Measurements from ENCODE around the gene NCOA5.
"Not testable (repeated sequence)": the region's sequence is repeated elsewhere in the genome, so short reads cannot be mapped to it uniquely, and the experiment has no call there.

NCOA5 gene

DNA sequence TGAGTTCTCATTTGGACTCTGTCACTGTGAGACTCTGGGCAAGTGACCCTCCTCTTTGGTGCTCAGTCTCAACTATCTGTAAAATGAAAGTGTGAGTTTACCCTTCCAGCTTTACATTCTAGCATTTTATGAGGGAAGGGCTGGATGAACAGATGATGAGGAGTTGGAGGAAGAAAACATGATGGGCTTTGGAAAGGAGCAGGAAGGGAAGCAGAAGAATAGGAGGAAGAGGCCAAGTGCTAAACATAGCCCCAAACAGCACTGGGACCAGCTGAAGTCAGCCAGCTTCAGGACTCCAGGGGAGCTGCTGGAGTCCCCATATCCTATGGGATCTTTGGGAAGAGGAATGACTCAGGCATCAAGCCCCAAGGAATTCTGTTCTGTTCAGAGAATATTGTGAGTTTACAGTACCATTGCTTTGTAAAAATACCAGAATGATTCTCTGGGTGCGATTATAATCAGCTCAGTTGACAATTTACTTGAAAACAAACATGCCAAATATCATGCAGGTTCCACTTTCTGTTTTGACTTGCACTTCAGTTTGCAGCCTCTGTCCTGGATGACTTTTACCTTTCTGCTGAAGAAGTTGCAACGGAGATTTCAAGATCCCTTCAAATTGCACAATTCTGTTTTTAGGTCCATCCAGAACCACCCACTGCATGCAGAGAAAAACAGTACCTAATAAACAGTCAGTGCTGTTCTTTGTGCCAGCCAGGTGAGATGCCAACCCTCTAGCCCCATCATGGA lies 31.6 kb upstream of the NCOA5 start:
- DNase-seq (ENCODE audit: low read depth in 1 of 2, low spot score in 1 of 2), result no peak

DNA sequence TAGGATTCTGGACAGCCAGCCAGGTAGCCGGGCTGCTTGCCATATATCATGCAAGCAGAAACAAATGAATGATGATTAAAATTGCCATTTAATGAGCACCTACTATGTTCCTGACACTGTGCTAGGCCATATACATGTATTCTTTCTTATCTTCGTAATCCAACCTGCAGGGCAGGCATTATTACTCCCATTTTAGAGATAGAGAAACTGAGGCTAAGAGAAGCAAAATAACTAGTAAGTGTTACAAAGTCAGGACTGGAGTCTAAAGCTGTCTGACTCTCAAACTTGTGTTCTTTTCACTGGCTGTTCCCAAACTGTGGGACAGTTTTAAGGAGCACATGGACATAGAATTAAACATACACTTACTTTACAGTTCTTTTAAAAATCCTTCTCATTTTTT lies 30.4 kb upstream of the NCOA5 start:
- DNase-seq (ENCODE audit: low read depth in 1 of 2, low spot score in 1 of 2), result no peak

DNA sequence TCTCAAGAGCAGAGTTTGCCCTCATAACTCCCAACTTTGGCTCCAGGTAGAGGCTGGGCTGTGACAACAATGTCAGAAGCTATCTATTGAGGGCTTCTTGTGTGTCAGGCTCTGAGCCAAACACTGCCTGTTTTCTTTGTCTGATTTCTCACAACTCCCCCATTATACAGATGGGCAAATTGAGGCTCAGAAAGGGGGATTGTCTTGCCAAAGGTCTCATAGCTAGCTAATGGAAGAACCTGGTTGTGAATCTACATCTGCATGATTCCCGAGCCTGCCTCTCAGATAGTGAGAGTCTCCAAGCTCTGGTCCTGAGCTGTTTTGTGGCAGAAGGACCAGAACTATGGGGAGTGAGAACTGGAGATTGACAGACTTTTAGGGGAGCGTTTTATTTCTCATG lies 29.8 kb upstream of the NCOA5 start:
- DNase-seq (ENCODE audit: low read depth in 1 of 2, low spot score in 1 of 2), result no peak

DNA sequence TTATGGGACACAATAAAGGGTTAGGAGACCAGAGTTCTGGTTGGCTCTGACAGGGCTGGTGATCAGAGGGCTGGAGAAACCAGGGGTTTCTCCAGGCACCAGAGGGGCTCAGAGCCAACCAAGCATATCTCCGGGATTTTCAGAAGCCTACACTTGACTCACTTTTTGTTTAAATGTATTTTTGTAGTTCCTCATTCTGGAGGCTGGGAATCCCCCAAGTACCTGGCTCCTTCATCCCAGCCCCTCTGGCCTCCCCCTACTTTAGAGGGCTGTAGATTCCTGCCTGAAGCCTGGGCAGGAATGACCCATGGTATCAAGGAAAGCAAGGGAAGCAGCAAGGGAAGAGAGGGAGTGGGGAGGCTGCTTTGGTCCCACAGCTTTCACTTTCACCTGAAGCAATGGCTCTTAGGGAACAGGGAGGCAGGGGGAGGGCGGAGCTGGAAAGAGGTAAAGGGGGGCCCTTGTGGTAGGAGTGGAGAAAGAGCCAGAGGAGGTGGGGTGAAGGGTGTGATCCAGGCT lies 29.3 kb upstream of the NCOA5 start:
- DNase-seq (ENCODE audit: low read depth in 1 of 2, low spot score in 1 of 2), result no peak

DNA sequence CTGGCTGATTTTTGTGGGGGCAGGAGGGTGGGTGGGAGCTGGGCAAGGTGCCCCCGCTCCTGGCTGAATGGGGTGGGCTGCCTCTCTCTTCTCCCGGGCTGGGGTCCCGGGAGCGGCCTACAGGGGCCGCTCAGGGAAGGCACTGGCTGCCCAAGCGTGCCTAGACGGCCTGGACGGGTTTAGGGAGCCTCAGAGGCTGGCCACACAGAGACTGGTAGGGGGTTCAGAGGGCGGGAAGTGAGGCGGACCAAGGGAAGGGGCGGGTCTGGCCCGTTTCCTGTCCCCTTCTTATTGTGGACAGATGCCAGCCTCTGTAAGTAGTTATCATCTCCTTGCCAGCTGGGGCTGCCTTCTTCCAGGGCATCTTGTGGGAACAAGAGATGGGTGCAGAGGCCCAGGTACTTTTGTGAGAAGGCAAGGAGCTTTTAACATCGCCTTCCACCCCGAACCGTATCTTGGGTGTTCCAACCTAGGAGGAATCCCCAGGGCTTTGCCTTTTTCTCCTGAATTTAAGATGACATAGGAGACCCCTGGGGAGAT lies 28.8 kb upstream of the NCOA5 start:
- no peak for DNase-seq (ENCODE audit: low read depth in 1 of 2, low spot score in 1 of 2)

DNA sequence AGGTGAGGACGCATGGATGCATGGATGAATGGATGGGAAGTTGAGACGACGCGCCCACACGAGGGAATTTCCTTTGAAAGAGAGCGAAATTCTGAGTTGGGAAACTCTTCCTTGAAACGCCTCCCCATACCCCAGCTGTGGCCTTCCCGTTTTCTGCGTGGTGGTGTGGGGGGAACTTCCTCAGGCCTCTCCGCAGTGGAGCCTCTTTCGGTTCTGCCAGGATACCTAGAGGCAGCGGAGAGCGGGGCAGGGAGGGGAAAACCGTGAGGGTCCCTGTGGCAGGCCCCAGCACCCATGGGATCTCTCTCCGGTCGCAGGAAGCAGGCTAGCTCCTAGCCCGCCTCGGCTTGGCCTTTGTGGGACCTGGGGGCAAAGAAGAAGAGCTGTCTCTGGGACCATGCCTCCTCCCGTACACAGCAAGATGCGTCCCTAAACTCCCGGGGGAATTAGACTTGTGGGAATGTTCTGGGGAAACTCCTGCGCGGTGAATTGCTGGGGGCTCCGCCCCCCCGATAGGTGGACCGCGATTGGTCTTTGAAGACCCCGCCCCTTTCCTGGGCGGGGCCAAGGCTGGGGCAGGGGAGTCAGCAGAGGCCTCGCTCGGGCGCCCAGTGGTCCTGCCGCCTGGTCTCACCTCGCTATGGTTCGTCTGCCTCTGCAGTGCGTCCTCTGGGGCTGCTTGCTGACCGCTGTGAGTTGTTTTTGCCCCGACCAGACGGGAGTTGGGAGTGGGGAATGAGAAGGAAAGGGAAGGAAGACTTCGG lies 28.1 kb upstream of the NCOA5 start, which contains the start of gene CD40:
Gene CD40 (plus strand): TSS at position 611 of the 764 bp plus-strand sequence. CDS start 30 bp downstream, at position 641.
- peak; percentile 36 to 60 for DNase-seq (ENCODE audit: low read depth in 1 of 2, low spot score in 1 of 2)

DNA sequence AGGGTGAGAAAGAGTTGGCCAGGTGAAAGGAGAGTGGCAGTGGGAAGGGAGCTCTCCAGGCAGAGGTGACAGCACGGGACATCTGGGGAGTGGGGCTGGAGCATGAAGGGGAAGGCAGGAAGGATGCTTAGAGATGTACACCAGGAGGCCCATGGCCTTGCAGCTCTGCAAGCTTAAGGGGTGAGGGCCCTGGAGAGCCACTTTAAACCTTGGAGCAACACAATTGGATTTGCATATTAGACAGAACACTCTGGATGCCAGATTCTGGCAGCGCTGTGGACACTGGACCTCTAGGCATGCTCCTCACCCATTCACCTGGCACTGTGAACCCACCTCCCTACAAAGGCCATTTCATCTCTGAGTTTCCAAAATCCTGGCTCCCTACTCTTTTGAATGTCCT lies 24.7 kb upstream of the NCOA5 start:
- DNase-seq (ENCODE audit: low read depth in 1 of 2, low spot score in 1 of 2), result no peak

DNA sequence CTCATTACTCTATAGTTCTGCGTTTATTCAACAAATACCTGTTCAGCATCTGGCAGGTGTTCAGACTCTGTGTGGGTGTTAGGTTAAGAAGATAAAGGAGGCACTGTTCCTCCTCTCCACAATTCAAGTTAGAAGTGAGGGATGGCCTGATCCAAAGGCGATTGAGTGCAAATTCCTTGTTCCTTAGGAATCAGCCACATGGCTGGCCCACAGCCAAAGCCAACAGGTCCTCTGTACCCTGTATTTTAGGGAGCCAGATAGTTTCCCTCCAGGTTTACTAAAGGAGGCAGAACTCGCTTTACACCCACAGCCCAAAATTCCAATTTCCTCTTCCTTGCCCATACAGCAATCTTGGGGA lies 23.3 kb upstream of the NCOA5 start:
- DNase-seq (ENCODE audit: low read depth in 1 of 2, low spot score in 1 of 2), result no peak

DNA sequence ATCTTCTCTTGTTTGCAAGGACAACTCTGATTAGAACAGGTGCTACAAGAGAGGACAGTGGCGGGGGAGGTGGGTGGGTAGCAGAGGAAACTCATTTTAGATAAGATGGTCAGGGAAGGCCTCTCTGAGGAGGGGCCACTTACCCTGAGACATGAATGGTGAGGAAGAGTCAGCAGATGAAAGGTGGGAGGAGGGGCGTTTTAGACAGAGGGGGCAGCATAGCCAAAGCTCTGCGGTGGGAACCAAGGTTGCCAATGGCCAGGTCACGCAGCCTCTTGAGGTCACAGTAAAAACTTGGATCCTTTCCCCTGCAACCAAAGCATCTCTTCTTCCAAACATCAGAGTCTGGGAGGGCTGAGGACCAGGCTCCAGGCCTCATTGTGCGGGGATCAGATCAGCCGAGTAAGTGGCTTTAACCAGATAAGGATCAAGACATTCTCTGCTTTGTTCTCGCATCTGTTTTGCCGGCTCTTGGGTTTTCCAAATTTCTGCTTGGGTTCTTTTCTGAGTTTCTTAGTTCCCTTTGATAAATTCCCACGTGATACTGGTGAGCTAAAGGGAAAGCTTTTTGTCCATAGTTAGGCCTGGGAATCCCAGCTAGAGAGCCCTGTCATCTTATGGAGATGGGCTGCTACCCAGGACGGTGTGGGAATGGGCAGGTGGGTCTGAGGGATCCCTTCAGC lies 22.8 kb upstream of the NCOA5 start:
- no peak for DNase-seq (ENCODE audit: low read depth in 1 of 2, low spot score in 1 of 2)

DNA sequence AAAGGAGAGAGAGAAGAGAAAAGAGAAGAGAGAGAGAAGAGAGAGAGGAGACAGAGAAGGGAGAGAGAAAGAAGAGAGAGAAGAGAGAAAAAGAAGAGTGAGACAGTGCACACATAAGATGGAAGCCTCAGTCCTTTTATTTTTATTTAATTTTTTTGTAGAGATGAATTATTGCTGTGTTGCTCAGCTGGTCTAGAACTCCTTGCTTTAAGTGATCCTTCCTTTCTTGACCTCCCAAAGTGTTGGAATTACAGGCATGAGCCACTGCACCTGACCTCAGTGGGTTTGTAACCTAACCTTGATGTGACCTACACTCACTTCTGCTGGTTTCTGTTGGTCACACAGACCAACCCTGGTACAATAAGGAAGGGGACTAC lies 22.1 kb upstream of the NCOA5 start:
- no peak for DNase-seq (ENCODE audit: low read depth in 1 of 2, low spot score in 1 of 2)

DNA sequence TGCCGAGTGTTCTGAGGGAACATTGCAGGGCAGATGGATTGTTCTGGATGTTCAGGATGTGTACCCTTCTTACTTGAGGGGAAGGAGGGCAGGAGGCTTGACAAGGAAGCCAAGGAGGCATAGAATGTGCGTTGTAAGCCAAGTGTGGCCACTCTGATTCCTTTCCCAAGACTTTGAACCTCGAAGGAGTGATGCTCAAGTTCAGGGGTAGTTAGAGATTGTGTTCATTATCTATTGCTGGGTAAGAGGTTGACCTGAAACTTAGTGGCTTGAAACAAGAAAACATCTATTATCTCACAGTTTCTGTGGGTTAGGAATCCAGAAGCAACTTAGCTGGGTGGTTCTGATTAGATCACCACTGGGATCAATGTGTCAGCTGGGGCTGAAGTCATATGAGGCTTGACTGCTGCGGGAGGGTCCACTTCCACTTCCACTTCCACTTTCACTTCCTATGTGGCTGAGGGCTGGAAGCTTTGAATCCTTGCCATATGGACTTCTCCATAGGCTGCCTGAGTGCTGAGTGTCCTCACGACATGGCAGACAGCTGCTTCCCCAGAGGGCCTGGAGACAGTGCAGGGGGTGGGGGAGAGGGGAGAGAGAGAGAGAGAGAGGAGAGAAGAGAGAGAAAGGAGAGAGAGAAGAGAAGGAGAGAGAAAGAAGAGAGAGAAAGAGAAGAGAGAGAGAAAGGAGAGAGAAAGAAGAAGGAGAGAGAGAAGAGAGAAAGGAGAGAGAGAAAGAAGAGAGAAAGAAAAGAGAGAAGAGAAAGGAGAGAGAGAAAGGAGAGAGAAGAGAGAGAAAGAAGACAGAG lies 21.5 kb upstream of the NCOA5 start:
- DNase-seq (ENCODE audit: low read depth in 1 of 2, low spot score in 1 of 2), result no peak

DNA sequence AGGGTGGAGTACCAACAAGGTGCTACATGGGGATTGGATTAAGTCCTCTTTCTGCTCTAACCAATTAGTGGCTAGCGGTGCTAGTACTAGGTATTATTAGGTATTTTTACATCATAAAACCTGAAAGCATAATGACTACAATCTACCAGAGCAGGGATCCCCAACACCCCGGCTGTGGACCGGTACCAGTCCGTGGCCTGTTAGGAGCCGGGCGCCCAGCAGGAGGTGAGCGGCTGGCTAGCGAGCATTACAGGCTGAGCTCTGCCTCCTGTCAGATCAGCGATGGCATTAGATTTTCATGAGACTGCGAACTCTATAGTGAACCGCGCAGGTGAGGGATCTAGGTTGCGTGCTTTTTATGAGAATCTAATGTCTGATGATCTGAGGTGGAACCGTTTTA lies 19.2 kb upstream of the NCOA5 start:
- no peak for DNase-seq (ENCODE audit: low read depth in 1 of 2, low spot score in 1 of 2)

DNA sequence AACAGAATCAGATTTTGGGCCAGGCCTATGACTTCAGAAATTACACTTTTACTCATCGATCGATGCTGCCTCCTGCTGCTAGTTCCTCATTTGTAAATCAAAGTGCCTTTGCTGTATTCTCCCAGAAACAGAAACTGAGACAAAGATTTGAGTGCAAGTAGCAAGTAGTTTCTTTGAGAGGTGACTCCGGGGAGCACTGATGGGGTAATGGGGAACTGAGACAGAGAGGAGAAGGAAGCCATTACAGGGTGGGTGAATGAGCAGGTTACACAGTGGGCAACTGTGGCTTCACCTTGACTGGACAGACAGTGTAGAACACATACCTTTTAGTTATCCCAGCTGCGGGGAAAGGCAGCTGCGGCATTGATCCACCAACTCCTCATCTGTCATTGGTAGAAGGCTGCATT lies 18.7 kb upstream of the NCOA5 start:
- no peak for DNase-seq (ENCODE audit: low read depth in 1 of 2, low spot score in 1 of 2)

DNA sequence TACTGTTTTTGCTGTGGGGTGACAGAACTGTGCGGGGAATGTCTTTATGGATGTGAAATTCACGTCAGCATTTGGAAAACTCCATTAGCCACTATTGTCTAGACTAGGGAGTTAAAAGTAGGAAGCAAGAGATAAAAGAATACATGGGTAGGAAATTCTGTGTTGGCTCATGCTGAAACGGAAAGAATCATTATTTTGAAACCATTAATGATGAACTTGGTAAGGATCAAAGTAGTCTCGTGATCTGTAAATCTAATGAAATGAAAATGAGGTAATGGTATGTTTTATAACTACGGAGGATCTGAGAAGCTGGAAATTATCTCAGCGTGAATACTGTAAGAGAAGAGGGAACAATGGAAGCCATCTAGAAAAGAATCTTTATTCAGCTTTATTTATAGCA lies 17.3 kb upstream of the NCOA5 start:
- no peak for DNase-seq (ENCODE audit: low read depth in 1 of 2, low spot score in 1 of 2)

DNA sequence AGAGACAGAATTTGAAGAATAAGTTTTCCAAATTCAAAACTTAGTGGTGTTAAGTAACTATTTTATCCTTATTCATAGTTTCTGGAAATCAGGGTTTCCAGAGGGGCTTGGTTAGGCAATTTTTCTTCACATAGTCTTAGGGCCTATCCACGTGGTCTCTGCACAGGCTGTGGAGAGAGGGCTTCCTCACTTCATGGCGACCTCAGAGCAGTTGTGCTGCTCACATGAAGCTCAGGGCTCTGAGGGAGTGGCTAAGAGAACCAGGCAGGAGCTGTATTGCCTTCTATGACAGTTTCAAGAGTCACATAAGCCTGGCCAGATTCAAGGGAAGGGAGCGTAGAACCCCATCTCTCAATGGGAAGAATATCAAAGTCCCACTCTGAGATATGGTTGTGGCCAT lies 14.5 kb upstream of the NCOA5 start:
- no peak for DNase-seq (ENCODE audit: low read depth in 1 of 2, low spot score in 1 of 2)

DNA sequence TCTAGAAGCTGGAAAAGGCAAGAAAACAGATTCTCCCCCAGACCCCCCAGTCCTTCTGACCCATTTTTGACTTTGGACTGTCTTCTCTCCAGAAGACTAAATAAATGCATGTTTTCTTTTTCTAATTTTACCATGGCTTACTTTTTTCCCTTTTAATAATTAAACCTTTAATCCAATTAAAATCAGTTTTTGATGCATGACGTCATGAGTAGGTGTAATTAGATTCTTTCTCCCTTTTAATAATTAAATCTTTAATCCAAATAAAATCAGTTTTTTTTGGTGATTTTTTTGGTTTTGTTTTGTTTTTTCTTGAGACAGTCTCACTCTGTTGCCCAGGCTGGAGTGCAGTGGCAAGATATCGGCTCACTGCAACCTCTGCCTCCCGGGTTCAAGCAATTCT lies 13.2 kb upstream of the NCOA5 start:
- DNase-seq (ENCODE audit: low read depth in 1 of 2, low spot score in 1 of 2), result no peak

DNA sequence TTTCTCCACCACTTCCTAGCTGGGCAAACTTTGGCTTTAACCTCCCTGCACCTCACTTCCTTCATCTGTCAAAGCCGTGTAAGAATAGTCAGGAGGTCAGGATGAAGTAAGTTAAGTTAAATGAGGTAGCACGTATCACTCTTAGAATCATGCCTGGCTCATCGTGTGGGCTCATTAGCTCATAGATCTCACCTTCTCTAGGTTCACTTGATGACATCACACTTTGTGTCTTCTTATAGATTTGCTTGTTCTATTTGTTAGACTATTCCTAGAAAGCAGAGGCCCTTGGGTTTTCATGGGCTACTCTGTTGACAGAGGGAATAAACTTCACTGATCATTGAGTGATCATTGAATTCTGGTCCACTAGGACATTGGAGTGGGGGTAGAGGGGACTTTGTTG lies 12.2 kb upstream of the NCOA5 start:
- no peak for DNase-seq (ENCODE audit: low read depth in 1 of 2, low spot score in 1 of 2)

DNA sequence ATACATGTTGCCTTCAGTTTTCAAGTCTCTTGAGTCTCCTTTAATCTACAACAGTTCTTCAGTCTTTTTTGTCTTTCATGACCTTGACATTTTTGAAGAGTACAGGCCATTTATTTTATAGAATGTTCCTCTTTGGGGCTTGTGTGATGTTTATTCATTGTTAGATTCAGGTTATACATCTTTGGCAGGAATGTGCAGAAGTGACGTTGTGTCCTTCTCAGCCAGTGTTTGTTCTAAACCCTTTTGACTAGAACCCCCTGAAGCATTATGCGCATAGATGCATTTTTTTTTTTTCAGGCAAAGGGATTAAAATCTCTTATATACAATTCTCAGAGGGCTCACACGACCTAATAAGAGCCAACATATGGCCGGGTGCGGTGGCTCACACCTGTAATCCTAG lies 11.2 kb upstream of the NCOA5 start:
- no peak for DNase-seq (ENCODE audit: low read depth in 1 of 2, low spot score in 1 of 2)

DNA sequence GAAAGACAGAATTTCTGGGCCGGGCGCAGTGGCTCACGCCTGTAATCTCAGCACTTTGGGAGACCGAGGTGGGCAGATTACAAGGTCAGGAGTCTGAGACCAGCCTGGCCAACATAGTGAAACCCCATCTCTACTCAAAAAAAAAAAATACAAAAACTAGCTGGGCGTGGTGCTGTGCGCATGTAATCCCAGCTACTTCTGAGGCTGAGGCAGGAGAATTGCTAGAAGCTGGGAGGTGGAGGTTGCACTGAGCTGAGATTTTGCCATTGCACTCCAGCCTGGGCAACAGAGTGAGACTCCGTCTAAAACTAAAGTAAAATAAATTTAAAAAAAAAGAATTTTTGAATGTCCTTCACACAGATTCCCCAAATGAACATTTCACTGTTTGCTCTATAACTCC lies 10.7 kb upstream of the NCOA5 start:
- DNase-seq (ENCODE audit: low read depth in 1 of 2, low spot score in 1 of 2), result not testable (repeated sequence)

DNA sequence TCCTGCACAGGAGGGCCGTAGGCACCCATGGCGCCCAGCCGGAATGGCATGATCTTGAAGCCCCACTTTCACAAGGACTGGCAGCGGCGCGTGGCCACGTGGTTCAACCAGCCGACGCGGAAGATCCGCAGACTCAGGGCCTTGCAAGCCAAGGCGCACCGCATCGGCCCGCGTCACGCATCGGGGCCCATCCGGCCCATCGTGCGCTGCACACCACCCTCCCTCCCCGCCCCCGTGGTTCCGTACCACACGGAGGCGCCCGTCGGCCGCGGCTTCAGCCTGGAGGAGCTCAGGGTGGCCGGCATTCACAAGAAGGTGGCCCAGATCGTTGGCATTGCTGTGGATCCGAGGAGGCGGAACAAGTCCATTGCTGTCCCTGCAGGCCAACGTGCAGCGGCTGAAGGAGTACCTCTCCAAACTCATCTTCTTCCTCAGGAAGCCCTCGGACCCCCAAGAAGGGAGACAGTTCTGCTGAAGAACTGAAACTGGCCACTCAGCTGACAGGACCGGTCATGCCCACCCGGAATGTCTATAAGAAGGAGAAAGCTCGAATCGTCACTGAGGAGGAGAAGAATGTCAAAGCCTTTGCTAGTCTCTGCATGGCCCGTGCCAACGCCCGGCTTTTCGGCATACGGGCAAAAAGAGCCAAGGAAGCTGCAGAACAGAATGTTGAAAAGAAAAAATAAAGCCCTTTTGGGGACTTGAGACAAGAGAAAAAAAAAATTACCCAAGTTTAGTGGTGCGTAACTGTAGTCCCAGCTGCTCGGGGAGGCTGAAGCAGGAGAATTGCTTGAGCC lies 9.9 kb upstream of the NCOA5 start:
- no peak for DNase-seq (ENCODE audit: low read depth in 1 of 2, low spot score in 1 of 2)
